Measurements from ENCODE around the gene MCC.

MCC gene

GRCh38 chr5:113489299-113489698 is 1.0 kb upstream of the MCC start:
- TF ChIP-seq POLR2AphosphoS5 (IDR thresholded peaks at IDR 0.05; ENCODE audit: low read depth, low read length) (no peak), SIN3A (IDR thresholded peaks at IDR 0.05; ENCODE audit: borderline replicate concordance, insufficient read depth, low read length) (no peak), REST (IDR thresholded peaks at IDR 0.05; ENCODE audit: insufficient read depth in 1 of 2, low read depth in 2 of 2, low read length in 2 of 2) (no peak), FOXP2 (optimal IDR thresholded peaks at IDR 0.05; ENCODE audit: borderline replicate concordance, extremely low read depth, extremely low read length, insufficient read depth) (no peak), TAF1 (IDR thresholded peaks at IDR 0.05; ENCODE audit: borderline replicate concordance, insufficient read depth, low read length) (no peak)

- TF ChIP-seq SIN3A (IDR thresholded peaks at IDR 0.05; ENCODE audit: borderline replicate concordance, insufficient read depth, low read length) (no peak), TAF1 (IDR thresholded peaks at IDR 0.05; ENCODE audit: borderline replicate concordance, insufficient read depth, low read length) (no peak; the same call in 1 of the 2 replicates), REST (IDR thresholded peaks at IDR 0.05; ENCODE audit: insufficient read depth in 1 of 2, low read depth in 2 of 2, low read length in 2 of 2) (no peak), FOXP2 (optimal IDR thresholded peaks at IDR 0.05; ENCODE audit: borderline replicate concordance, extremely low read depth, extremely low read length, insufficient read depth) (no peak), POLR2AphosphoS5 (IDR thresholded peaks at IDR 0.05; ENCODE audit: low read depth, low read length) (no peak)
Measured at GRCh38 chr5:113488645-113489184, 462 bp upstream of the MCC start.

GRCh38 chr5:113487416-113487780 is 855 bp downstream of the MCC start:
- TF ChIP-seq POLR2AphosphoS5 (IDR thresholded peaks at IDR 0.05; ENCODE audit: low read depth, low read length): no peak
- no peak for TF ChIP-seq REST (IDR thresholded peaks at IDR 0.05; ENCODE audit: insufficient read depth in 1 of 2, low read depth in 2 of 2, low read length in 2 of 2)

- TF ChIP-seq SIN3A (IDR thresholded peaks at IDR 0.05; ENCODE audit: borderline replicate concordance, insufficient read depth, low read length): no peak
- TF ChIP-seq TAF1 (IDR thresholded peaks at IDR 0.05; ENCODE audit: borderline replicate concordance, insufficient read depth, low read length): no peak
- TF ChIP-seq FOXP2 (optimal IDR thresholded peaks at IDR 0.05; ENCODE audit: borderline replicate concordance, extremely low read depth, extremely low read length, insufficient read depth): no peak
- no peak for TF ChIP-seq POLR2AphosphoS5 (IDR thresholded peaks at IDR 0.05; ENCODE audit: low read depth, low read length)
Measured at GRCh38 chr5:113480243-113480642, 8.0 kb downstream of the MCC start.

- no peak for TF ChIP-seq FOXP2 (optimal IDR thresholded peaks at IDR 0.05; ENCODE audit: borderline replicate concordance, extremely low read depth, extremely low read length, insufficient read depth)
- TF ChIP-seq POLR2AphosphoS5 (IDR thresholded peaks at IDR 0.05; ENCODE audit: low read depth, low read length): no peak
- no peak for TF ChIP-seq TAF1 (IDR thresholded peaks at IDR 0.05; ENCODE audit: borderline replicate concordance, insufficient read depth, low read length)
- TF ChIP-seq SIN3A (IDR thresholded peaks at IDR 0.05; ENCODE audit: borderline replicate concordance, insufficient read depth, low read length): no peak
- TF ChIP-seq REST (IDR thresholded peaks at IDR 0.05; ENCODE audit: insufficient read depth in 1 of 2, low read depth in 2 of 2, low read length in 2 of 2): no peak
Measured at GRCh38 chr5:113478691-113479090, 9.6 kb downstream of the MCC start.
